ENCODE measurements around the gene FBLN1.
"Not testable (repeated sequence)": the region's sequence is repeated elsewhere in the genome, so short reads cannot be mapped to it uniquely, and the experiment has no call there.

FBLN1 gene

DNA sequence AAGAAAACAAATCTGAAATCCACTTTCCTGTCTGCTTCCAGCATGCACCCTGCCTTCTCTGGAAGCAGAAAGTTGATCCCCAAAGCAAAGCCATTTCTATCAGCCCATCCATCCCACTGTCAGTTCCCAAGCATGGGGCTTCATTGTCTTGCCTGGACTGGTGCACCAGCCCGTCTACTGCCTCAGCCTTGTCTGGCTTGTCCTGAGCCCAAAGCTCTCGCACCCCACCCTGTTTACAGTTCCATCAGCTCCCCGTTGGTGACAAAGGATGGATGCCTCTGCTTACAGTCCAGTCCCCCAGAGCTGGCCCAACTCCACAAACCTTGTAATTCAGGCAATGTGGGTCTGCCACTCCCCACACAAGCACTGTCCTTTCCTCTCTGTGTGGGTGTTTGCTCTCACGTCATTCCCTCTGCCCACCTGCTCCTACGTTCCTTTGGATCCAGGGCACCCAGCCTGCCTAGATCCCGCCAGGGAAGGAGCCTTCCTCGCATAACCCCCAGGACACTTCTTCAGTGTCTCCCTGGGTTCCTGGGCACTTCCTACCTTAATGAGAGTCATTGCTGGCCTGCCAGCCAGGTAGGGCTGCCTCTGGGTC, 38.8 kb downstream of the FBLN1 start:
- Histone ChIP-seq H3F3A (ENCODE audit: insufficient read depth) (no peaks in the 10 kb centered on the region), H3K9me2 (replicated peaks; ENCODE audit: insufficient read depth, low read length) (no peaks in the 10 kb centered on the region), H3K79me2 (ENCODE audit: insufficient read depth, low read length) (no peaks in the 10 kb centered on the region), H3K4me3 (ENCODE audit: insufficient read depth, low read length, poor library complexity, severe bottlenecking) (no peak overlapping the region), H2AFZ (ENCODE audit: low read depth, low read length, severe bottlenecking) (no peak overlapping the region), H3K9ac (ENCODE audit: low read length) (no peak overlapping the region), H3K36me3 (ENCODE audit: low read length) (no peaks in the 10 kb centered on the region), H3K27ac (ENCODE audit: low read depth, low read length) (no peak overlapping the region), H4K20me1 (ENCODE audit: low read depth, low read length) (no peaks in the 10 kb centered on the region), H3K9me3 (ENCODE audit: insufficient read depth, low read length) (no peaks in the 10 kb centered on the region), H3K4me2 (ENCODE audit: low read depth, low read length, poor library complexity, severe bottlenecking) (no peak overlapping the region), H3K27me3 (ENCODE audit: low read length) (no peaks in the 10 kb centered on the region)
- TF ChIP-seq EZH2phosphoT487 (conservative IDR thresholded peaks at IDR 0.05; ENCODE audit: low read length) = no peak
- TF ChIP-seq, protein P1, sequence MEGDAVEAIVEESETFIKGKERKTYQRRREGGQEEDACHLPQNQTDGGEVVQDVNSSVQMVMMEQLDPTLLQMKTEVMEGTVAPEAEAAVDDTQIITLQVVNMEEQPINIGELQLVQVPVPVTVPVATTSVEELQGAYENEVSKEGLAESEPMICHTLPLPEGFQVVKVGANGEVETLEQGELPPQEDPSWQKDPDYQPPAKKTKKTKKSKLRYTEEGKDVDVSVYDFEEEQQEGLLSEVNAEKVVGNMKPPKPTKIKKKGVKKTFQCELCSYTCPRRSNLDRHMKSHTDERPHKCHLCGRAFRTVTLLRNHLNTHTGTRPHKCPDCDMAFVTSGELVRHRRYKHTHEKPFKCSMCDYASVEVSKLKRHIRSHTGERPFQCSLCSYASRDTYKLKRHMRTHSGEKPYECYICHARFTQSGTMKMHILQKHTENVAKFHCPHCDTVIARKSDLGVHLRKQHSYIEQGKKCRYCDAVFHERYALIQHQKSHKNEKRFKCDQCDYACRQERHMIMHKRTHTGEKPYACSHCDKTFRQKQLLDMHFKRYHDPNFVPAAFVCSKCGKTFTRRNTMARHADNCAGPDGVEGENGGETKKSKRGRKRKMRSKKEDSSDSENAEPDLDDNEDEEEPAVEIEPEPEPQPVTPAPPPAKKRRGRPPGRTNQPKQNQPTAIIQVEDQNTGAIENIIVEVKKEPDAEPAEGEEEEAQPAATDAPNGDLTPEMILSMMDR (IDR thresholded peaks at IDR 0.05; ENCODE audit: insufficient read depth, low read length, poor library complexity, severe bottlenecking) = no peak

DNA sequence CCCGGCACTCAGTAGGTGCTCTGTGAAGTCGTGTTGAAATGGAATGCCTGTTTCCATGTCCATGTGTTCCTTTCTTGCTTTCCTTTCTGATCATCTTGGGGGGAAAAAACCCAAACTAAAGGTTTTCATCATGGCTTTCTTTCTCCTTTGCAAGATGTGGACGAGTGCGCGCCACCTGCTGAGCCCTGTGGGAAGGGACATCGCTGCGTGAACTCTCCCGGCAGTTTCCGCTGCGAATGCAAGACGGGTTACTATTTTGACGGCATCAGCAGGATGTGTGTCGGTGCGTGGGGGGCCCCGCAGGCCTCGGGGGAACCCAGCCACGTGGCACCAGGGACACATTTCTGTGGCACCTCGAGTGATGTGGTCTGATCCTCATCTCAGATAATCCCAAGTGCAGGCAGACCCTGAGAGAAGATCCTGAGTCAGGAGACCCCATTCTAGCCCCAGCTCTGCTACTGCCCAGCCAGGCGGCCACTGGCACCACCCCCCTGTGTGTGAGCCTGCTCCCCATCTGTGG, 39.4 kb downstream of the FBLN1 start:
- H3K36me3 ChIP-seq (ENCODE audit: low read length) = no peaks in the 10 kb centered on the region
- no peak overlapping the region for H3K4me2 ChIP-seq (ENCODE audit: low read depth, low read length, poor library complexity, severe bottlenecking)

DNA sequence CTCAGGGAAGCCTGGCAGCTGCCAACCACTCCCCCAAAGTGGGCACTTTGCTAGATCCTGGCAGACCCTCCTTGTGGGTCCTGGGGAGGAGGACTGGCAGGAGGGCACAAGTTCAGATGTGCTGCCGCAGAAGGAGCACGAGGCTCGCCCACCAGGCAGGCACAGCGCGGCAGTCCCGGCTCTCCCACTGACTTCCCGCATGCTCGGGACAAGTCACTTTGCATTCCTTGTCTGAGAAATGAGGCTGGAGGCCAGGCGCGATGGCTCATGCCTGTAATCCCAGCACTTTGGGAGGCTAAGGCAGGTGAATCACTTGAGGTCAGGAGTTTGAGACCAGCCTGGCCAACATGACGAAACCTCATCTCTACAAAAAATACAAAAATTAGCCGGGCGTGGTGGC, 40.1 kb downstream of the FBLN1 start:
- H3K9ac ChIP-seq (ENCODE audit: low read length); H3K36me3 ChIP-seq (ENCODE audit: low read length): not testable (repeated sequence)

More for the DNA sequence above, 39.4 kb downstream of the FBLN1 start:
- H3K27ac ChIP-seq (ENCODE audit: low read depth, low read length) = no peak overlapping the region
- no peak for TF ChIP-seq EZH2phosphoT487 (conservative IDR thresholded peaks at IDR 0.05; ENCODE audit: low read length)
- TF ChIP-seq, protein P1 (IDR thresholded peaks at IDR 0.05; ENCODE audit: insufficient read depth, low read length, poor library complexity, severe bottlenecking) = no peak
- H3K4me3 ChIP-seq (ENCODE audit: insufficient read depth, low read length, poor library complexity, severe bottlenecking) = no peak overlapping the region
- no peak overlapping the region for H2AFZ ChIP-seq (ENCODE audit: low read depth, low read length, severe bottlenecking)
- H3K79me2 ChIP-seq (ENCODE audit: insufficient read depth, low read length) = no peaks in the 10 kb centered on the region
- no peaks in the 10 kb centered on the region for H3K9me2 ChIP-seq (replicated peaks; ENCODE audit: insufficient read depth, low read length)
- H3K9me3 ChIP-seq (ENCODE audit: insufficient read depth, low read length) = no peaks in the 10 kb centered on the region
- no peaks in the 10 kb centered on the region for H3K27me3 ChIP-seq (ENCODE audit: low read length)
- H4K20me1 ChIP-seq (ENCODE audit: low read depth, low read length) = no peaks in the 10 kb centered on the region
- H3F3A ChIP-seq (ENCODE audit: insufficient read depth) = no peaks in the 10 kb centered on the region
- H3K9ac ChIP-seq (ENCODE audit: low read length) = no peak overlapping the region

DNA sequence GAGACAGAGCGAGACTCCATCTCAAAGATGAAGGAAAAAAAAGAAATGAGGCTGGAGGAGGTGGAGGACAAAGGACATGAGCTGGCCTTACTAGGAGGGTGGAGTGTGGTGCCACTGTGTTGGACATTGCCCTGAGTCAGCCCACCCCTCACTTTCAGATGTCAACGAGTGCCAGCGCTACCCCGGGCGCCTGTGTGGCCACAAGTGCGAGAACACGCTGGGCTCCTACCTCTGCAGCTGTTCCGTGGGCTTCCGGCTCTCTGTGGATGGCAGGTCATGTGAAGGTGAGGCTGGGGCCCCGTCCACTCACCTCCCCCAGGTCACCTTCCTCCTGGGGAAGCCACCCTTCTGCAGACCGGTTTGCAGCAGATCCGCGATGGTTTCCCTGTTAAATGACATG, 40.6 kb downstream of the FBLN1 start:
- no peak overlapping the region for H3K27ac ChIP-seq (ENCODE audit: low read depth, low read length)
- TF ChIP-seq, protein P1 (IDR thresholded peaks at IDR 0.05; ENCODE audit: insufficient read depth, low read length, poor library complexity, severe bottlenecking) = no peak
- TF ChIP-seq EZH2phosphoT487 (conservative IDR thresholded peaks at IDR 0.05; ENCODE audit: low read length) = no peak
- no peaks in the 10 kb centered on the region for H3K9me2 ChIP-seq (replicated peaks; ENCODE audit: insufficient read depth, low read length)
- no peak overlapping the region for H3K4me3 ChIP-seq (ENCODE audit: insufficient read depth, low read length, poor library complexity, severe bottlenecking)
- H3K9ac ChIP-seq (ENCODE audit: low read length) = no peak overlapping the region
- H3K79me2 ChIP-seq (ENCODE audit: insufficient read depth, low read length) = no peaks in the 10 kb centered on the region
- no peaks in the 10 kb centered on the region for H3K36me3 ChIP-seq (ENCODE audit: low read length)
- no peaks in the 10 kb centered on the region for H3K27me3 ChIP-seq (ENCODE audit: low read length)
- no peak overlapping the region for H3K4me2 ChIP-seq (ENCODE audit: low read depth, low read length, poor library complexity, severe bottlenecking)
- H3K9me3 ChIP-seq (ENCODE audit: insufficient read depth, low read length) = no peaks in the 10 kb centered on the region
- H2AFZ ChIP-seq (ENCODE audit: low read depth, low read length, severe bottlenecking) = no peak overlapping the region
- no peaks in the 10 kb centered on the region for H4K20me1 ChIP-seq (ENCODE audit: low read depth, low read length)
- H3F3A ChIP-seq (ENCODE audit: insufficient read depth) = no peaks in the 10 kb centered on the region

More for the DNA sequence above, 40.1 kb downstream of the FBLN1 start:
- not testable (repeated sequence) for H3K27me3 ChIP-seq (ENCODE audit: low read length); H3F3A ChIP-seq (ENCODE audit: insufficient read depth); H3K27ac ChIP-seq (ENCODE audit: low read depth, low read length); H3K4me3 ChIP-seq (ENCODE audit: insufficient read depth, low read length, poor library complexity, severe bottlenecking); H3K4me2 ChIP-seq (ENCODE audit: low read depth, low read length, poor library complexity, severe bottlenecking); H4K20me1 ChIP-seq (ENCODE audit: low read depth, low read length); H3K79me2 ChIP-seq (ENCODE audit: insufficient read depth, low read length); H3K9me2 ChIP-seq (replicated peaks; ENCODE audit: insufficient read depth, low read length); H3K9me3 ChIP-seq (ENCODE audit: insufficient read depth, low read length); H2AFZ ChIP-seq (ENCODE audit: low read depth, low read length, severe bottlenecking)
